Fibroblast of gingiva (primary cell): ENCODE measurements around the gene SCMH1.
"Not testable (repeated sequence)": the region's sequence is repeated elsewhere in the genome, so short reads cannot be mapped to it uniquely, and the experiment has no call there.

Experiments used
- DNase-seq: peaks from one replicate; pipeline ENCODE4 v3.0.0-alpha.2; 2011; ENCODE audit warnings: low read depth

Gene SCMH1

DNA sequence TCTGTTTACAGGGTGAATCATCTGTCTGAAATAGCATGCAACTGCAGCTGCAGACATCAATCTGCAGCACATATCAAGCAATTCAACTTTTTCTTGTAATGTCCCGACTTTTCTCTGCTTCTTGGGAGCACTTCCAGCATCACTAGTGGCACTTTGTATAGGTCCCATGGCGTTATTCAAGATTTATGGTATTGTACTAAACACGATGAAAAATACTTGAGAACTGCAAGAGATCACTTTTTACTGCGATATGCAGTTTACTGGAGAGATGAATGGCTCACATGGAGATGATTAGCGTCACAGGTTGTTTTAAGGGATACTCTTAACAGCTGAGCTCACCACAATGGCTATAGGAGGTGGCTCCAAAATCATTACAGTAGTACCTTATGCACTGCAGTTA lies 7.2 kb upstream of the SCMH1 start:
- DNase-seq, result no peak

GRCh38 chr1:41246568-41246967 lies 4.5 kb upstream of the SCMH1 start:
- no peak for DNase-seq

GRCh38 chr1:41245659-41246058 lies 3.6 kb upstream of the SCMH1 start:
- no peak for DNase-seq

DNA sequence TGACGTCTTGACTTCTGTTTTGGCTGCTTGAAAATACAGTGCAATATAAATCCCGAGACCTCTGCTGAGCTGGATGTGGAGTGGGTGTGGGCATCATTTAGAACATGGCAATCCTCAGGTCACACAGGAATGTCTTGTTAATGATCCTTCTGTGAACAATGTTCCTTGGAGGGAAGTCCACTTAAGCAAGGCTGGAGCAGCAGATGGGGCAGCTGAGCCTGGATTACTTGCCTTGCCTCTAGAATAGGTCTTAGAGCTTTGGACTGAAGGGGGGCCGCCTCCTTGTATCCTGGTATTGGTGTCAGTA lies 926 bp upstream of the SCMH1 start:
- DNase-seq, result no peak

- no peak for DNase-seq
Observed at GRCh38 chr1:41242342-41243078, 404 bp upstream of the SCMH1 start.

DNA sequence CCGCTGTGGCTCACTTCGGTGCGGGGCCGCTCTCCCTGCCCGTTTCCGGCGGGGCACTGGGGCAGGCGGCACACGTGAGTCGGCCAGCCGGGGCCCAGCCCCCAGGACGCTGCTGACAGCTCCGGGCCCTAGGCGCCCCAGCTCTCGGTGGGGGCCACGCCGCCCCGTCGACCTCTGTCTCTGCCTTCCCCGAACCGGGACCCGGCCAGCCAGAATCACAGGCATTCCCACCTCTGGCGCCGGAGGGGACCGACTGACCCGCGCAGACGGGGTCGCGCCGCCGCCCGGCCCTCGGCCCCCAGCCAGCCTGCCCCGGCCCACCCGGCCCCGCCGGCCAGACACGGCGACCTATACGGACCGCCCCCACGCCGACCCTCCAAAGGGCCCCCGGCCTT lies 755 bp downstream of the SCMH1 start:
- DNase-seq, result peak; percentile 52

DNA sequence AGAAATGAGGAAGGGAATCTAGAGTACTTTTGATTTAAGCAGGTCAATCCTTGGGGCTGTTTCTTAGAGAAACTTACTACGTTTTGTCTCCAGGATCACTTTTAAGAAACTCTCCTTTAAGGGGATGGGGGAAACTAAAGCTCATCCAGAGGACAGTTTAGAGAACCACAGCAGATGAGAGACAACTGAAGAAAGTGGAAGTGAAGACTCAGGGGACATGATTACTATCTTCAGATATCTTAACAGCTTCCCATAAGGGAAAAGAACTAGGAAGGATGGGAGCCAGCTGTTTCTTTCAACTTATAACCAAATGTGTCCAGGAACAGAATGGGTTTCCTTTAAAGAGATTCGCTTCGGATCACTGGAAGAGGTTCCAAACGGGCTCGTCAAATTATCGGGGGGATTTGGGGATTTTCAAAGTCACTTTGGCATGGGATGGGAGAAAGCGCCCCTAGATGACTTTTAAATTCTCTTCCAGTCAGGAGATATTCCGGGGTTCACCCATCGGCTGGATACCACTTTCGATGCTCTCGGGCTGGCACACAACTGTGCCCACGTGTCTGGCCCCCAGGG lies 1.2 kb downstream of the SCMH1 start:
- DNase-seq, result no peak

GRCh38 chr1:41239988-41240610 lies 2.0 kb downstream of the SCMH1 start:
- DNase-seq, result peak; percentile 75

DNA sequence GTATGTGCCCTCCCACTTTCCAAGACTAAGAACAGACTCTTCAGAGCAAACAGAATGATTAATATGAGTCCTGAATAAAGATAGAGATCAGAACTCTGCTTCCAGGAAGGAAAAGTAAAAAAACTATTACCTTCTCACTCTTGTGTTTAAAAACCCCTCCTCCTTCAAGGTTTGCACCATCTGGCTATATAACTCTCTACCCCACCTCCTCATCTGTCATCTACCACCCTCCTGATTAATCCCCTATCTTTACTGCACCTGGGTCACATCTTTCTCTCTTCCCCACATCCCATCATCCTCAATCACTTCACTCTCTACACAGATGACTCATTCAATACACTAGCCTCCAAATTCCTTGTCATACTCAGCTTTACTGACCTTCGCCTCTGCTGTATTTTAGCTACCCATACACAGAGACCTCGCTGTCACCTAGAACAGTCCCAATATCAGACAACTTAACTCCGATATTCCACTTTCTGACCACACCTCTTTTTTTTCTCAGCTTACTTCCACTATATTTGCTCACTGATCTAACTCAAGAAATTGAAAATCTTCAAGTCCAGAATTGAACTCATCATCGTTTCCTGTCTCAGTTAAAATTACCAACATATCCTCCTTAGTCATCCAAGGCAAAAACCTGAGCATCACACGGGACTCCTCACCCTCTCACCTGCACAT lies 3.7 kb downstream of the SCMH1 start:
- DNase-seq, result no peak

GRCh38 chr1:41236781-41237180 lies 5.3 kb downstream of the SCMH1 start:
- no peak for DNase-seq

DNA sequence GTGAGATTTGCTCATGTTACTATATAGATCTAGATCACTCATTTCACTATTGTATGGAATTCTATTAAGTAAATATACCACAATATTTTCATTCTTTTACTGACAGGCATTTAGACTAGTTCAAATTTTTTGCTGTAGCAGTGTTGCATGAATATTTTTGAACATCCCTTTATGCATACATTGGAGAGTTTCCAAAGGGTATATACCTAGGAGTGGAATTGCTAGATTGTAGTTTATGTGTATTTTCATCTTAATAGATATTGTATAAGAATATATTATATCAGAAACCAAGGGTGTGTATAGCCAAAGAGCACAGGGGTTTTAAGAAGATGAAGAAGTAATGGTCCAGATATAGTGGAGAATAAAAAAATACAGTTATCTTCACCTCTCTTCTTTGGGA lies 6.2 kb downstream of the SCMH1 start:
- DNase-seq, result no peak

GRCh38 chr1:41233708-41234107 lies 8.4 kb downstream of the SCMH1 start:
- DNase-seq, result no peak

- no peak for DNase-seq
Observed at GRCh38 chr1:41232305-41232704, 9.8 kb downstream of the SCMH1 start.

DNA sequence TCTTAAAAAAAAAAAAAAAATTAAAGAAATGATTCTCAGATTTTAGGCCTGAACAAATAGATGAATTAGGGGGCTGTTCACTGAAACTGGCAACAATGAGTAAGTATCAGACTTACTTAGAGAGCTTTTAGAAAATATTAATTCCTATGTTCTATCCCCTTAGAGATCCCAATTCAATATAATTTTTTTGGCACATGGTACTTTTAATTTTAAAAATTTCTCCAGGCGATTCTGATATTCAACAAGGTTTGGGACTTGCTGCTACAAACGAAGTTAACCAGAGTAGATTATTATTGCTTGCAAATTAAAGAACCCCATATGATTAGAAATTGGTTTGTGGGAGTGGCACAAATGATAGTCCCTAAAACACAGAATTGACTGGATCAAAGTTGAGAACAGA lies 11.4 kb downstream of the SCMH1 start:
- no peak for DNase-seq

GRCh38 chr1:41229219-41229618 lies 12.9 kb downstream of the SCMH1 start:
- not testable (repeated sequence) for DNase-seq

GRCh38 chr1:41226815-41227434 lies 15.2 kb downstream of the SCMH1 start:
- DNase-seq, result no peak

- DNase-seq, result no peak
Observed at GRCh38 chr1:41225495-41225894, 16.6 kb downstream of the SCMH1 start.

GRCh38 chr1:41222496-41222895 lies 19.6 kb downstream of the SCMH1 start:
- no peak for DNase-seq

GRCh38 chr1:41221995-41222394 lies 20.1 kb downstream of the SCMH1 start:
- no peak for DNase-seq

DNA sequence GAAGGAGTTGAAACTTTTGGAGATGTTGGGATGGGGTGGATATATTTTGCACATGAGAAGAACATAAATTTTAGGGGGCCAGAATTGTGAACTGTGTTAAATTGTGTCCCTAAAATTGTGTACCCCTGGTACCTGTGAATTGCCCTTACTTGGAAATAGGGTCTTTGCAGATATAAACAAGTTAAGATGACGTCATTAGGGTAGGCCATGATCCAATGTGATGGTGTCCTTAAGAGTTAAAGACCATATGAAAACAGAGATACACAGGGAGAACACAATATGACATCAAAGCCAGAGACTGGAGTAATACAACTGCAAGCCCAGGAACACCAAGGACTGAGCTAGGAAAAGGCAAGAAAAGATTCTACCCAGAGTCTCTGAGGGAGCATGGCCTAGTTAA lies 24.0 kb downstream of the SCMH1 start:
- DNase-seq, result no peak

GRCh38 chr1:41217441-41217840 lies 24.7 kb downstream of the SCMH1 start:
- no peak for DNase-seq

- DNase-seq, result no peak
Observed at GRCh38 chr1:41215623-41216022, 26.5 kb downstream of the SCMH1 start.

GRCh38 chr1:41213341-41213740 lies 28.8 kb downstream of the SCMH1 start:
- DNase-seq, result no peak
